Measurements from ENCODE around the gene DMGDH. TPM values are rescaled to one million over a fixed set of nuclear protein-coding genes. Genes with fewer than 3 reads are reported as not detected.

DMGDH gene
- total RNA-seq, 2 experiments from 2014 or later, result 0.50 to 0.86 TPM

DNA sequence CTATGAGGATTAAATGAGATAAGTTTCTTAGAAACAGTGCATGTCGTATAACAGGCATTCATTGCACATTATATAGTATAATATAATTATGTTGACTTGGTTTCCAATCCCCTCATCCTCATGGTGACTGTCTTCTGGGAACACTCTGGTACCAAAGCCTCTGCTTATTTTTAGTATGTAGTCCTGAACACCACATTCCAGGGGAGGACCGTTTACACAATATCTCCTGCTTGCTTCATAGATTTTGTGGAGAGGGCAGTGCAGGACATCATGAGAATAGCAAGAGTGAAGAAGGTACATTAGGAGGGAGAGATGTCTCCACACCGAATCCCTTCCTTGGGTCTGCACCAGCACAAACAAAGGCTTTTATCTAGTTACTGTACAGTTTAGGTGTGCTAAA lies 21.6 kb upstream of the DMGDH start:
- Mint-ChIP-seq H3K4me3 (no peak overlapping the region), H3K36me3 (ENCODE audit: low read depth) (no peaks in the 10 kb centered on the region), H3K27me3 (peaks cover 8% of the 10 kb centered on the region), H3K27ac (no peak overlapping the region), H3K9me3 (ENCODE audit: low read depth) (no peaks in the 10 kb centered on the region), H3K4me1 (no peaks in the 10 kb centered on the region)
- intact Hi-C loops (cut with DNase I, micrococcal nuclease), result no loop called here
- CTCF ChIA-PET, result no interaction called here
- no peak for ATAC-seq
- POLR2A ChIA-PET, result no interaction called here
- DNase-seq, result no peak

GRCh38 chr5:79088507-79088906 lies 19.0 kb upstream of the DMGDH start:
- DNase-seq (no peak), ATAC-seq (no peak)
- Mint-ChIP-seq H3K9me3 (ENCODE audit: low read depth) (no peaks in the 10 kb centered on the region), H3K4me3 (no peak overlapping the region), H3K36me3 (ENCODE audit: low read depth) (no peaks in the 10 kb centered on the region), H3K27me3 (peaks cover 3% of the 10 kb centered on the region), H3K27ac (no peak overlapping the region), H3K4me1 (no peaks in the 10 kb centered on the region)
- CTCF ChIA-PET, result interaction anchor here (0.7 to 1.5 kb wide), 3 partner anchors 45 to 822 kb away, joined by 3 to 4 read pairs (median 3); no protein-coding TSS in a partner anchor
- intact Hi-C loops (cut with DNase I, micrococcal nuclease), result no loop called here
- POLR2A ChIA-PET, result no interaction called here

DNA sequence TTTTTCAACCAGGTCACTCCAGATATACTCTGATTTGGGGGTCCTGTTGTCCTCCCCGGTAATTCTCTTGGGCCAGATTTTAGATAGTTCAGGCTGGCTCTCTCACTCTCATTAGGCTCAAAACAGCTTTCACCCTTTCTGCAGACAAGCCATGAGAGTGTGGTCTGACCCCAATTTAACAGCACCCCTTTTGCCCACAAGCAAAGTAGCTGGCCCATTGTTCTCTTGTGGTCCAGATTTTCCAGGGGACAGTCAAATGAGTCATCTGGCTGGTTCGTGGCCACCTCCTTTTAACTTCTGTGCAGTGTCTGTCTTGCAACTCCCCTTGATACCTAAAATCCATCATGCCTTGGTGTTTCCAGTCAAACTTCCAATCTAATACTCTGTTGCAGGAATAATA lies 16.6 kb upstream of the DMGDH start:
- H3K36me3 Mint-ChIP-seq (ENCODE audit: low read depth), result no peaks in the 10 kb centered on the region
- no peaks in the 10 kb centered on the region for H3K9me3 Mint-ChIP-seq (ENCODE audit: low read depth)
- ATAC-seq, result no peak
- no peak overlapping the region for H3K4me3 Mint-ChIP-seq
- peaks cover 3% of the 10 kb centered on the region for H3K27me3 Mint-ChIP-seq
- H3K27ac Mint-ChIP-seq, result no peak overlapping the region
- DNase-seq, result no peak
- CTCF ChIA-PET, result no interaction called here
- POLR2A ChIA-PET, result interaction anchor here (0.7 kb wide), 1 partner anchor 1050 kb away, joined by 3 read pairs; no protein-coding TSS in a partner anchor
- intact Hi-C loops (cut with DNase I, micrococcal nuclease), result no loop called here
- H3K4me1 Mint-ChIP-seq, result no peaks in the 10 kb centered on the region

DNA sequence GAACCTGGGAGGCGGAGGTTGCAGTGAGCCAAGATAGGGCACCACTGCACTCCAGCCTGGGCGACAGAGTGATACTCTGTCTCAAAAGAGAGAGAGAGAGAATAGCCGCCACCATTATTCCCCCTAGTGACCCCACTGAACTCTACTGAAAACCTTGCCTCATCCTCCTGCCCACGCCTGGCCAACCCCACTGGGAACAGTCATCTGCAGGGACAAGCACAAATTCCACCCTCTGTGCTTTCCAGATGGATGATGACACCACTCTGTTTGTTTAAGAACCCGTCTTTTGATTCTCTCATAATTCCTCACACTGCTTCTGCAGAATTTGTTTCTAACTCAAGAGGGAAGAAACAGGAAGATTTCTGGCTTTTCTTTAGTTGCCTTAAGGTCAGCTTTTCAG lies 12.3 kb upstream of the DMGDH start:
- no peaks in the 10 kb centered on the region for H3K36me3 Mint-ChIP-seq (ENCODE audit: low read depth)
- H3K27ac Mint-ChIP-seq, result no peak overlapping the region
- DNase-seq (no peak), ATAC-seq (no peak)
- CTCF ChIA-PET, result interaction anchor here (0.6 kb wide), 1 partner anchor 182 kb away, joined by 3 read pairs; no protein-coding TSS in a partner anchor
- intact Hi-C loops (cut with DNase I, micrococcal nuclease), result no loop called here
- H3K4me1 Mint-ChIP-seq, result peaks cover 5% of the 10 kb centered on the region
- H3K9me3 Mint-ChIP-seq (ENCODE audit: low read depth), result no peaks in the 10 kb centered on the region
- no peaks in the 10 kb centered on the region for H3K27me3 Mint-ChIP-seq
- H3K4me3 Mint-ChIP-seq, result no peak overlapping the region
- POLR2A ChIA-PET, result no interaction called here

DNA sequence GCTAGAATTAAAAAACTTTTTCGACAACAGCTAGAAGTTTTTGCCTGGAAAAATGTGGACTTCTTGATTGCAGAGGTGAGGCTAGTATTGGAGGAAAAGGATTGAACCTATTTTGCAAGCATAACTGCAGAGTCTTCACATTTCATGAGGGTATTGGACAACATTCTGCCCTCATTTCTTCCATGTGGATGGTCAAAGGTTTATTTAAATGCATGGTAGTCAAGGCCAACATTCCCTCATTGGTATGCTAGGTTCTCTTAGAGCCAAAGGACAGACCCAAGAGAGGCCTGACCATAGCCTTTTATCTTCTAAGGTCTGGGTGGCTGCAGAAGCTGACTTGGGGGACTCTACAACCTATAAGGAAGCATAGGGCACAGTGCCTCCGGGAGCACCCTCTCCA lies 11.3 kb upstream of the DMGDH start:
- POLR2A ChIA-PET, result interaction anchor here (0.6 kb wide), 1 partner anchor 325 kb away, joined by 3 read pairs; no protein-coding TSS in a partner anchor

GRCh38 chr5:79077680-79078365 lies 8.3 kb upstream of the DMGDH start:
- Mint-ChIP-seq H3K4me3 (no peak overlapping the region), H3K27me3 (no peaks in the 10 kb centered on the region), H3K27ac (no peak overlapping the region), H3K4me1 (peaks cover 5% of the 10 kb centered on the region), H3K36me3 (ENCODE audit: low read depth) (no peaks in the 10 kb centered on the region), H3K9me3 (ENCODE audit: low read depth) (no peaks in the 10 kb centered on the region)
- DNase-seq (no peak), ATAC-seq (no peak)
- intact Hi-C loops (cut with DNase I, micrococcal nuclease), result no loop called here
- ChIA-PET CTCF (interaction anchor here (0.6 to 1.6 kb wide), 3 partner anchors 13 to 793 kb away, joined by 3 to 4 read pairs (median 3); no protein-coding TSS in a partner anchor), POLR2A (interaction anchor here (0.5 kb wide), 1 partner anchor 114 kb away, joined by 4 read pairs; no protein-coding TSS in a partner anchor)

More for the DNA sequence above, 11.3 kb upstream of the DMGDH start:
- DNase-seq (no peak), ATAC-seq (no peak)
- H3K4me3 Mint-ChIP-seq, result no peak overlapping the region
- H3K4me1 Mint-ChIP-seq, result peaks cover 5% of the 10 kb centered on the region
- intact Hi-C loops (cut with DNase I, micrococcal nuclease), result no loop called here
- H3K27me3 Mint-ChIP-seq, result no peaks in the 10 kb centered on the region
- H3K27ac Mint-ChIP-seq, result no peak overlapping the region
- no peaks in the 10 kb centered on the region for H3K9me3 Mint-ChIP-seq (ENCODE audit: low read depth)
- CTCF ChIA-PET, result no interaction called here
- H3K36me3 Mint-ChIP-seq (ENCODE audit: low read depth), result no peaks in the 10 kb centered on the region

DNA sequence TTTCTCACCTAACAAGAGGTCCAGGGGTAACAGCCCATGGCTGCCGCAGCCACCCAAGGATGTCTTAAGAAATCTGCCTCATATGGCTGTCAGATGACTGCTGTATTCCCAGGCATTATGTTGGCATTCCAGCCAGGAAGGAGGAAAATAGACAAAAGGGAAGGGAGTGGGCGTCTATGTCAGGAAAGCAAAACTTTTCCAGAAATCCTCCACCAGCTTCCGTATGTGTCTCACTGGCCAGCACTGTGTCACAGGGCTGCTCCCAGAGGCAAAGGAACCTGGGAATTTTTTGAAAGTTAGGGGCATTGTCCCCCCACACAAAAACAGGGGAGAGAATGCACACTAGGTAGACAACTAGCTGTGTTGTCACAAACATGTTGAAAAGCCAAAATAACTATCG lies 7.3 kb upstream of the DMGDH start:
- no peak overlapping the region for H3K27ac Mint-ChIP-seq
- H3K27me3 Mint-ChIP-seq, result peaks cover 3% of the 10 kb centered on the region
- H3K4me1 Mint-ChIP-seq, result peaks cover 5% of the 10 kb centered on the region
- H3K9me3 Mint-ChIP-seq (ENCODE audit: low read depth), result peaks cover 2% of the 10 kb centered on the region
- intact Hi-C loops (cut with DNase I, micrococcal nuclease), result no loop called here
- ChIA-PET CTCF (interaction anchor here (0.6 kb wide), 1 partner anchor 556 kb away, joined by 3 read pairs; no protein-coding TSS in a partner anchor), POLR2A (no interaction called here)
- DNase-seq (no peak), ATAC-seq (no peak)
- no peaks in the 10 kb centered on the region for H3K36me3 Mint-ChIP-seq (ENCODE audit: low read depth)
- H3K4me3 Mint-ChIP-seq, result no peak overlapping the region

DNA sequence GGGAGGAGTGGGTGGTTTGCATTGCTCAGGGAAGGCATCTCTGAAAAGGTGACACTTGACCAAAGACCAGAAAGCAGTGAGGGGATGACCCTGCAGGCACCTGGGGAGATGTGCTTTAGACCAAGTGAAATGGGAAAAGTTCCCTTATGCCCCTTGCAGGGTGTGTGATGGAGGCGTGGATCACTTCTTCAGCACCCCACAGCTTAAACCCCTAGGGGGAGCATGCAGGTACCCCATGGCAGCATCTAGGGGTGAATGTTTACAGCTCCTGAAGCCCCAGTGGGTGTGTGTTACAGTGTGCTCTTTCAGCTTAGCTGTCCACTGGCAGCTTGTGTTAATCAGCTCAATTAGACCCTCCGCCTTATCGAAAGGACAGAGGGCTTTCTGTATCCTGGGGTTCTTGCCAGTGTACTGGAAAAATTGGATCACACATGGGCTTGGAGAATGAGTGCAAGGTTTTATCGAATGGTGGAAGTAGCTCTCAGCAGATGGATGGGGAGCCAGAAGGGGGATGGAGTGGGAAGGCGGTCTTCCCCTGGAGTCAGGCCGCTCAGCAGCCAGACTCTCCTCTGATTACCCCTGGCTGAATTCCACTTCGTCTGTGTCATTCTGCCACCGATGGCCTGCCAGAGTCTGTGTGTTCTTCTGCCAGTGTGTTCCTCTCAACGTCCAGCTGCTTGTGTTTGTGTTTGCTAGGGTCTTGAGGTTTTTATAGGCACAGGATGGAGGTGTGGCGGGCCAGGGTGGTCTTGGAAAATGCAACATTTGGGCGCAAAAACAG lies 6.4 kb upstream of the DMGDH start:
- Mint-ChIP-seq H3K9me3 (ENCODE audit: low read depth) (peaks cover 2% of the 10 kb centered on the region), H3K27ac (no peak overlapping the region), H3K36me3 (ENCODE audit: low read depth) (no peaks in the 10 kb centered on the region), H3K4me1 (peaks cover 5% of the 10 kb centered on the region), H3K27me3 (peaks cover 12% of the 10 kb centered on the region), H3K4me3 (no peak overlapping the region)
- ChIA-PET CTCF (interaction anchor here (1.2 kb wide), 1 partner anchor 57 kb away, joined by 6 read pairs; no protein-coding TSS in a partner anchor), POLR2A (no interaction called here)
- ATAC-seq (no peak), DNase-seq (no peak)
- intact Hi-C loops (cut with DNase I, micrococcal nuclease), result no loop called here

DNA sequence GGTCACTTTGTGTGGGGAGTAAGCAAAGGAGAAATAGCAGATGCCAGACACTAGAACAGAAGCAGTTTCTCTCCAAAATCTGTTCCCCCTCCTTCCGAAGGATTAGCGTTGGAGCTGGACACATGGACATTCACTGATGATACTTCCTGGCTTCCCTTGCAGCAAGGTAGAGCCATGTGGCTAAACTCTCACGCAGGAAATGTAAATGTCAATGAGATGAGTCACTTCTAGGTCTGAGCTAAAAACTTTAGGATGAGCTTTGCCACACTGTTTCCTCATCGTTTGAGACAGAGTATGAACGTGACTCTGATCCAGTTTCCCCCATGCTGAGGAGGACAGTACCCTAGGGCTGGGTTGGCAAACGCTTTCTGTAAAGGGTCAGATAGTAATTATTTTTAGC lies 5.2 kb upstream of the DMGDH start:
- ChIA-PET POLR2A (interaction anchor here (0.6 kb wide), 1 partner anchor 294 kb away, joined by 3 read pairs; no protein-coding TSS in a partner anchor), CTCF (interaction anchor here (1.1 to 1.5 kb wide), 5 partner anchors 9 to 58 kb away, joined by 3 to 6 read pairs (median 4); no protein-coding TSS in a partner anchor)
- H3K27me3 Mint-ChIP-seq, result peaks cover 18% of the 10 kb centered on the region
- peak; percentile 30 for ATAC-seq
- peaks cover 2% of the 10 kb centered on the region for H3K9me3 Mint-ChIP-seq (ENCODE audit: low read depth)
- H3K4me3 Mint-ChIP-seq, result no peak overlapping the region
- no peak for DNase-seq
- peaks cover 5% of the 10 kb centered on the region for H3K4me1 Mint-ChIP-seq
- intact Hi-C loops (cut with DNase I, micrococcal nuclease), result no loop called here
- H3K36me3 Mint-ChIP-seq (ENCODE audit: low read depth), result no peaks in the 10 kb centered on the region
- H3K27ac Mint-ChIP-seq, result no peak overlapping the region

- DNase-seq (no peak), ATAC-seq (no peak)
- Mint-ChIP-seq H3K4me3 (no peak overlapping the region), H3K9me3 (ENCODE audit: low read depth) (peaks cover 2% of the 10 kb centered on the region), H3K27ac (no peak overlapping the region), H3K4me1 (no peaks in the 10 kb centered on the region), H3K36me3 (ENCODE audit: low read depth) (no peaks in the 10 kb centered on the region), H3K27me3 (peaks cover 33% of the 10 kb centered on the region)
- ChIA-PET POLR2A (no interaction called here), CTCF (interaction anchor here (1.2 to 1.5 kb wide), 2 partner anchors 13 to 63 kb away, joined by 4 read pairs; no protein-coding TSS in a partner anchor)
- intact Hi-C loops (cut with DNase I, micrococcal nuclease), result no loop called here
These were observed 835 bp upstream of the DMGDH start for GRCh38 chr5:79070350-79070667.

GRCh38 chr5:79062436-79062835 lies 7.0 kb downstream of the DMGDH start:
- H3K27me3 Mint-ChIP-seq, result peaks cover 13% of the 10 kb centered on the region
- intact Hi-C loops (cut with DNase I, micrococcal nuclease), result no loop called here
- DNase-seq (no peak), ATAC-seq (no peak)
- H3K4me3 Mint-ChIP-seq, result no peak overlapping the region
- H3K4me1 Mint-ChIP-seq, result no peaks in the 10 kb centered on the region
- no peaks in the 10 kb centered on the region for H3K36me3 Mint-ChIP-seq (ENCODE audit: low read depth)
- no peak overlapping the region for H3K27ac Mint-ChIP-seq
- POLR2A ChIA-PET, result no interaction called here
- H3K9me3 Mint-ChIP-seq (ENCODE audit: low read depth), result no peaks in the 10 kb centered on the region
- CTCF ChIA-PET, result interaction anchor here (1.1 to 2.0 kb wide), 2 partner anchors 37 to 70 kb away, joined by 3 to 6 read pairs; no protein-coding TSS in a partner anchor

Data from activated CD4-positive, alpha-beta T cell treated with anti-CD3 and anti-CD28 coated beads for 36 hours (primary cell).